Activated CD8-positive, alpha-beta memory T cell treated with anti-CD3 and anti-CD28 coated beads, Interleukin-2, amount 10 ng/mL, durations not matched to agents 7 days and 5 days (primary cell): Measurements from ENCODE around the gene EPAS1. TPM values are rescaled to one million over a fixed set of nuclear protein-coding genes. Genes with fewer than 3 reads are reported as not detected.

ENCODE experiments used
- ATAC-seq: fragments of 150-1000 bp; cut with Tn5 transposase; one replicate; pipeline ENCODE4 v1.10.0; 2021; ENCODE audit warnings: moderate library complexity
- CTCF ChIA-PET: fragments of 350-600 bp; sonication (Branson Sonifier 250); formaldehyde crosslinking; loops from one replicate; lab custom pipeline; 2021; ENCODE audit warnings: antibody characterized with exemption; lab: Charles Lee
- DNase-seq: peaks from one replicate; pipeline ENCODE4 v3.0.0-alpha.2; 2020
- H3K27ac Mint-ChIP-seq: one replicate; pipeline ENCODE4 v1.8.0; 2021; ENCODE audit warnings: mild to moderate bottlenecking, mixed read lengths
- H3K27me3 Mint-ChIP-seq: one replicate; pipeline ENCODE4 v1.8.0; 2021; ENCODE audit warnings: mixed read lengths
- H3K36me3 Mint-ChIP-seq: one replicate; pipeline ENCODE4 v1.8.0; 2021; ENCODE audit warnings: mild to moderate bottlenecking, mixed read lengths
- H3K4me1 Mint-ChIP-seq: one replicate; pipeline ENCODE4 v1.8.0; 2021; ENCODE audit warnings: mixed read lengths
- H3K4me3 Mint-ChIP-seq: one replicate; pipeline ENCODE4 v1.8.0; 2021; ENCODE audit warnings: mild to moderate bottlenecking, moderate library complexity, mixed read lengths
- H3K9me3 Mint-ChIP-seq: one replicate; pipeline ENCODE4 v1.8.0; 2022; ENCODE audit warnings: low read depth, mixed read lengths
- total RNA-seq, 2 experiments: library from RNA; stranded (reverse); gene quantifications; one replicate each; pipeline ENCODE4 v1.2.3, GENCODE V29; 2021

EPAS1 gene
- total RNA-seq, 2 experiments from 2014 or later = 15.6 to 42.5 TPM

DNA sequence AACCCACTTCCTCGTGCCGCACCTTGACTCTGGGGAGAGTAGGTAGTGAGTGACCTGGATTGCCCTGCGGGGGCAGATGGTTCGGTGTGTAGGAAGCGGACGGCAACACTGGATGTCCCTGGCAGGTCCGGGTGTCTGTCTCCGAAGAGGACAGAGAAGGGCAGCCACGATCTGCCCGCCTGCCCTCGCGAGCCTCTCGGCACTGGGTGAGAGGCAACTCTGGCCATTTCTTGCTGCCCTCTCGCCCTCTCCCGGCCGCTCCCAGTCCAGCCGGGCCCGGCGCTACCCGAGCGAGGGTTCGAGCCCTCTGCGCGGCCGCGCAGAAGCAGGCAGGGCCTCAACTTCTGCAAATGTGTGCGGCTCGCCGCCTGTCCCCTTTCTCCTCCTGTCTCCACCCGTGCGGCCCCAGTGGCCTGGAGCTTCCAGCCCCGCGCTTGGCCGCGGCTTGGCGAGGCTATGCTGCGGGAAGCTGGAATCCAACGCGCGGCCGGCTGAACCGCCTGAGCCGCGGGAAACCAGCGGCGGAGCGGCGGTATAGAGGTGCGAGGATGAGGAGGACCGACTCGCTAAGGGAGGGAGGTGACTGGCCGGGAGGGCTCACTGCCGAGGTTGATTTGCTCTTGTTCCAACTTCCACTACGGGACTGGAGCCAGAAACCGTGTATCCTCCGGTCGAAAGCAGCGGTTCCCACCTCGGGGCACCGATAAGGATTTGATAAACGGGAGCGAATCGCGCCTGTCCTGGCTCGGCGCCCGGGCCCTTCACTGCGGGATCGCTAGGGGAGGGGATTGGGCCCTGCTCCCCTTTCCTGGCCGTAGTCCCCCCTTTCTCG is 1.5 kb downstream of the EPAS1 start:
- ATAC-seq = peak; percentile 6
- peaks cover 9% of the 10 kb centered on the region for H3K36me3 Mint-ChIP-seq
- H3K27ac Mint-ChIP-seq = peak overlapping the region; percentile 46
- DNase-seq = peak; percentile 54
- H3K4me3 Mint-ChIP-seq = peak overlapping the region; percentile 83
- CTCF ChIA-PET = interaction anchor here (1.1 to 3.5 kb wide), 4 partner anchors 68 to 236 kb away, joined by 5 to 11 read pairs (median 6); no protein-coding TSS in a partner anchor
- H3K9me3 Mint-ChIP-seq = no peaks in the 10 kb centered on the region
- H3K4me1 Mint-ChIP-seq = peaks cover 47% of the 10 kb centered on the region
- peaks cover 80% of the 10 kb centered on the region for H3K27me3 Mint-ChIP-seq

DNA sequence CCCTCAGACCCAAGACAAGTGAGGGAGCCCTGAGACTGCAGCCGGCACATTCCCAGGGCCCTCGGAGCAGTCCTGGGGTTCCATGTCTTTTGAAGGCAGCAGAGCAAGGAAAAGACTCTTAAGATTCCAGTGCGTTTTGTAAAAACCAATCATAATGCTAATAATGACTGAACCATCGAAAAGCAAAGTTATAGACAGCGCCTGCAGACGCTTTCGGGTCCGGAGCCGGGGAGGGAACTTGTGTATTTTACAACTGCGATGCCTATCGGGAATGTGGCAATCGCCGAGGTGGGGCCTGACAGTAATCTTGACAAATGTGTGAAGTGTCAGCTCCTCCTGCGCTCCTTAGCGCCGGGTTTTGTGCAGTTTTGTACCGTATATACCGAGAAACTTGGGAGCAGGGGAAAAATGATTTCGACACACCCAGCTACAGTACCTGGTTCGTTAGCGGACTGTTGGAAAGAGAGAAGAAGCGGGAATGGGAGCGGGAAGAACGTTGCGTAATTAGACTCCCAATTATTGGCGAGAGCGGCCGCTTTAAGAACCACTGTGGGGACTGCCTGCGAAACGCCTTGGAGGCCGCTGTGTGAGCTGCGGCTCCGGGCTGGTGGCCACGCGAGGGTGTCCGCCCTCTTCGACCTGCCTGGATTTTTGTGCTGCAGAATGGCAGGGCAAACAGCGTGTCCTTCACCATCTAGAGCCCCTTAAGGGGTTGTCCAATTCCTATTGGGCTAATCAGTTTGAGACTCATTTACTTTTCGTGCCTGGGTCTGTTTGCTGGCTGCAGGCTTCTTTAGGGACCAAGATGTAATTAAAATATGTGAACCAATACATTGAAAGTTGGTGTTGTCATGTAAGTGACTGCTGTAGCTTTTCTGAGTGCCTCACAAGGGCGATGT is 2.4 kb downstream of the EPAS1 start:
- H3K9me3 Mint-ChIP-seq = no peaks in the 10 kb centered on the region
- H3K4me1 Mint-ChIP-seq = peaks cover 51% of the 10 kb centered on the region
- CTCF ChIA-PET = interaction anchor here (3.5 kb wide), 1 partner anchor 67 kb away, joined by 11 read pairs; no protein-coding TSS in a partner anchor
- peak overlapping the region; percentile 46 for H3K27ac Mint-ChIP-seq
- ATAC-seq (no peak), DNase-seq (no peak)
- H3K27me3 Mint-ChIP-seq = peaks cover 78% of the 10 kb centered on the region
- H3K4me3 Mint-ChIP-seq = peak overlapping the region; percentile 83
- peaks cover 9% of the 10 kb centered on the region for H3K36me3 Mint-ChIP-seq

DNA sequence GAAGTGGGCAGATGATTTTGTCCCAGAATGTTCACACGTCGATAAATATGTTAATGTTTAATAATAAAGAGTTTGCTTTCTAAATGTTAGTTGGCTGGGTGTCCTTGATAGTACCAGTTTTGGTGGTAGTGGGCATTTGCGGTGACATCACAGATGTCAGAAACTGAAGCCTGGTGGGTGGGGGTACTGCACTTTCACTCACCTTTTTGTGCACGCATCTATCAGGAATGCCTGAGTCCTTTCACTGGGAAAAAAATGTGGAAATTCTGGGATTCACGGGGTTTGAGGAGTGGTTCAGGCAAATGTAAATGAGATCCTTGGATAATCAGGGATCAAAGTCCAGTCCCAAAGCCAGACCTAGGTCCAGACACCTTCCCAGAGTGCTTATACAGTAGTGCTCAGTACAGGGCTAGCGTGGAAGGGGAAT is 3.2 kb downstream of the EPAS1 start:
- H3K9me3 Mint-ChIP-seq = no peaks in the 10 kb centered on the region
- H3K4me1 Mint-ChIP-seq = peaks cover 57% of the 10 kb centered on the region
- H3K27ac Mint-ChIP-seq = no peak overlapping the region
- peaks cover 72% of the 10 kb centered on the region for H3K27me3 Mint-ChIP-seq
- no peak for ATAC-seq
- CTCF ChIA-PET = no interaction called here
- no peak overlapping the region for H3K4me3 Mint-ChIP-seq
- peaks cover 13% of the 10 kb centered on the region for H3K36me3 Mint-ChIP-seq
- no peak for DNase-seq

DNA sequence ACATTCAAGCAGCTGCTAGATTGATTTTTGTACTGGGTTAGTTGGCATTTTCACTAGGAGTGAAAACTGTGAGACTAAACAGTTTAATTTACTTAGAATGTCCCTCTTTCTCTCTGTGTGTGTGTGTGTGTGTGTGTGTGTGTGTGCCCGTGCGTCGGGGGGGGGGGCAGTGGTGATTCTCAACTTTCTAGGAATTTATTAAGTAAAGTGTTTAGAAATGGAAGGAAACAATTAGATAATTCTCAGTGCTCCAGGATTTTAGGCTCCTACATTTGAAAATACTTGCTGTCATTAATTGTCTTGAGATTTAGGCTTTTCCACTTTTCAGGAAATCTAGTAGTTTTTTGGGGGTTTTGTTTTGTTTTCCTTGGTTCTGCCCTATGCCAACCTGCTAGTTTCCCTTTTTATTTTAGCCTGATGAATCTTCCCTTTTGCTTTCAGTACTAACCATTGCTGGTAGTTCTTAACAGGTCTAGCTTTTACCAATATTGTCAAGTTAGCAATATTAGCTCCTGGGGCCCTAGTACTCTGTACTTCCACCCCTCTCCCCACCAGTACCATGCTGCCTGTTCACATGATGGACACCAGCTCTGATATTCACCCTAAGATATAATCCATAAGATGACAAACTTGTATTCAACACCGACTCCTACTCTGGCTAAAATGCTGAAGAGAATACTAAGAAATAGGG is 4.9 kb downstream of the EPAS1 start:
- H3K36me3 Mint-ChIP-seq = peaks cover 13% of the 10 kb centered on the region
- peaks cover 66% of the 10 kb centered on the region for H3K27me3 Mint-ChIP-seq
- CTCF ChIA-PET = interaction anchor here (1.3 to 1.6 kb wide), 3 partner anchors 8 to 60 kb away, joined by 3 to 7 read pairs (median 3); no protein-coding TSS in a partner anchor
- H3K9me3 Mint-ChIP-seq = no peaks in the 10 kb centered on the region
- ATAC-seq = no peak
- no peak overlapping the region for H3K4me3 Mint-ChIP-seq
- H3K27ac Mint-ChIP-seq = no peak overlapping the region
- no peak for DNase-seq
- peaks cover 57% of the 10 kb centered on the region for H3K4me1 Mint-ChIP-seq

DNA sequence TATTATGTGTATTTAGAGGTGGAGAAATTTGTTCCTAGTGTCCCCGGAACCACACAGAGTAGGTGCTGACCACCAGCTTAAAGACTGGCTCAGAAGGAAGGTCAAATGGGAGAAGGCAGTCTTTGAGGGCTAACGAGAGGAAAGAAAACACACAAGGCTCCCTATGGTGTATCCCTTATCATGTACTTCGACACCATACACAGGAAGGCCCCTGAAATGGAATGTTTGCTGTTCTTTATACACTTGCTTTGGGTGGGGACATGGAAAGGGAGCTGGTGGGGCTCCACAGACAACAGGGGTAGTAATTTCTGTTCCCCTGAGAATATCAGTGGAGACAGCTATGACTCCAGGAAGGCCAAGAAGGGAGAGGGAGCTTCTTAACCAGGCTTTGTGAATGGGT is 6.0 kb downstream of the EPAS1 start:
- DNase-seq (no peak), ATAC-seq (no peak)
- Mint-ChIP-seq H3K9me3 (no peaks in the 10 kb centered on the region), H3K4me1 (peaks cover 51% of the 10 kb centered on the region), H3K4me3 (no peak overlapping the region), H3K27me3 (peaks cover 62% of the 10 kb centered on the region), H3K27ac (no peak overlapping the region), H3K36me3 (peaks cover 13% of the 10 kb centered on the region)
- CTCF ChIA-PET = interaction anchor here (1.3 to 1.6 kb wide), 3 partner anchors 9 to 59 kb away, joined by 3 to 7 read pairs (median 3); no protein-coding TSS in a partner anchor

DNA sequence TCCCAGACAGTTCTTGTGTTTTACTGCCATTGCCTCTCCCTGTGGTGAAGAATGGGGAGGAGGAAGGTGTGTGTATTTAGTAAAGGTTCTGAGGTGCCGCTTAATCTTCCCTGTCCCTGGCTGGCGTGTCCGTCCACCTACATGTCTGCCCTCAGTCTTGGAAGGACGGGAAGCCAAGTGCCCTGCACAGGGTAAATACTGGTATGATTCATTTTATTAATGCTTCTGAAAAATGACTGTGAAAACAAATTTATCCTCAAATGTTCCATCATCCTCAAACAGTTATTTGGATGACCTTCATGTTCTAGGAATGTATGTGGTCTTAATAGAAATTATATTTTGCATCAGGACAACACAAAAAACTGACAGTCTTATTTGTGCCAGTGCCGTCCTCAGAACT is 6.6 kb downstream of the EPAS1 start:
- no peak for ATAC-seq
- H3K9me3 Mint-ChIP-seq = no peaks in the 10 kb centered on the region
- H3K4me1 Mint-ChIP-seq = peaks cover 48% of the 10 kb centered on the region
- H3K36me3 Mint-ChIP-seq = peaks cover 13% of the 10 kb centered on the region
- no peak overlapping the region for H3K4me3 Mint-ChIP-seq
- peaks cover 57% of the 10 kb centered on the region for H3K27me3 Mint-ChIP-seq
- H3K27ac Mint-ChIP-seq = no peak overlapping the region
- CTCF ChIA-PET = interaction anchor here (1.6 kb wide), 1 partner anchor 9 kb away, joined by 7 read pairs; no protein-coding TSS in a partner anchor
- no peak for DNase-seq

DNA sequence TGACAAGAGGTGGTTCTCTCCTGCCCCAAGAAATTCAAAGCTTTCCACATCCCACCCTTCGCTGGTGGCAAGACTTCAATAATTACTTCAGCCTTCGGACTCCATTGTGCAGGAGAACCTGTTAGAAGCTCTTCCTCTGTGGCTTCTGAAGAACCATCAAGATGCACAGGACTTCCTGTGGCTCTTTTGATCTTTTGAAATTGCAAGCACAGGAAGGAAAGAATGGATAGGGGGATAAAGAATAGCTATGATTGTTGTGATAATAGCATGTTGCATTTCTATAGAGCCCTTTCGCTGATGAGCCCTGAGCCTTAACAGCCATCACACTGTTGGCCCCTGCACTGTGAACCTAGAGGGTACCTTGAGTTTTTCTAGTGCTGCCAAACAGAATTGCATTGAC is 7.4 kb downstream of the EPAS1 start:
- peaks cover 40% of the 10 kb centered on the region for H3K4me1 Mint-ChIP-seq
- H3K9me3 Mint-ChIP-seq = no peaks in the 10 kb centered on the region
- no peak overlapping the region for H3K27ac Mint-ChIP-seq
- DNase-seq (no peak), ATAC-seq (peak; percentile 61)
- H3K36me3 Mint-ChIP-seq = peaks cover 11% of the 10 kb centered on the region
- CTCF ChIA-PET = interaction anchor here (0.7 to 1.5 kb wide), 5 partner anchors 10 to 293 kb away, joined by 3 to 8 read pairs (median 4); no protein-coding TSS in a partner anchor
- peak overlapping the region; percentile 12 for H3K4me3 Mint-ChIP-seq
- peaks cover 54% of the 10 kb centered on the region for H3K27me3 Mint-ChIP-seq

DNA sequence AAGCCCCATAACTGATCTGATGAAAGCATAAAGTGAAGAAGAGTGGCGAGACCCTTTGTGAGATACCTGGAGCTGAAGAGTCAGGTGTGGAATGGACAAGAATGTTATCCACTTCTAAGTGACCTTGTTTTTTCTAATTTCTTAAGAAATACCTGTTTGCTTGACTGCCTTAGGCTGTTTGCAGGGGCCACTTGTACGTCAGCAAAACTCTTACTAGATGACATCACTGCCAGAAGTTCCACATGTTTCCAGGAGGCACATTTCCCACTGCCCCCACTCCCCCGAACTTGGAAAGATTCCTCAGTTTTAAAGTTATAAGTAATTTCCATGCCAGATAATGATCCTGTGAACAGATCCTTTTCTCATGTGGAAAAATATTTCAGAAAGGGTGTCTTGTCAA is 8.0 kb downstream of the EPAS1 start:
- H3K36me3 Mint-ChIP-seq = peaks cover 9% of the 10 kb centered on the region
- CTCF ChIA-PET = interaction anchor here (1.0 to 1.5 kb wide), 4 partner anchors 10 to 294 kb away, joined by 3 to 8 read pairs (median 4); no protein-coding TSS in a partner anchor
- DNase-seq (no peak), ATAC-seq (no peak)
- peak overlapping the region; percentile 12 for H3K4me3 Mint-ChIP-seq
- peaks cover 48% of the 10 kb centered on the region for H3K27me3 Mint-ChIP-seq
- peaks cover 35% of the 10 kb centered on the region for H3K4me1 Mint-ChIP-seq
- no peak overlapping the region for H3K27ac Mint-ChIP-seq
- H3K9me3 Mint-ChIP-seq = no peaks in the 10 kb centered on the region

DNA sequence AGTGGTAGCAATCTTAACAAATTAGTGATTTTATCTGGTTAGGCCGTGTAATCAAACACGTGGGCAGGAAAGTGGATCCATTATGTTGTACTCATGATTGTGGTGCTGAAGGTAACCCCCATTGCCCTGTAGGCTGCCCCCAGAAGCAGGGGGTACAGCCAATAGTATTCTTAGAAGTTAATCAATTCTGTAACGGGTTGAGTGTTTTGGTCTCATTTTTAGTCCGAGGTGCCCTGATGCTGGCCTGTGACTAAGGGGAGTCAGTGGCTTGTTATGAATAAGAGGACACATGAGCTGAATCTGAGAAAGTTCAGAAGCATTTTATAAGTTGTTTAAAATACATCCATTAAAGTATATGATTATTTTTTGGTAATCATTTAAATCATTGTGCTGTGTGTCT is 8.6 kb downstream of the EPAS1 start:
- Mint-ChIP-seq H3K36me3 (peaks cover 7% of the 10 kb centered on the region), H3K27me3 (peaks cover 43% of the 10 kb centered on the region), H3K9me3 (no peaks in the 10 kb centered on the region), H3K4me3 (no peak overlapping the region), H3K27ac (no peak overlapping the region), H3K4me1 (peaks cover 34% of the 10 kb centered on the region)
- CTCF ChIA-PET = interaction anchor here (1.5 kb wide), 1 partner anchor 11 kb away, joined by 3 read pairs; no protein-coding TSS in a partner anchor
- ATAC-seq (peak; percentile 49), DNase-seq (no peak)

DNA sequence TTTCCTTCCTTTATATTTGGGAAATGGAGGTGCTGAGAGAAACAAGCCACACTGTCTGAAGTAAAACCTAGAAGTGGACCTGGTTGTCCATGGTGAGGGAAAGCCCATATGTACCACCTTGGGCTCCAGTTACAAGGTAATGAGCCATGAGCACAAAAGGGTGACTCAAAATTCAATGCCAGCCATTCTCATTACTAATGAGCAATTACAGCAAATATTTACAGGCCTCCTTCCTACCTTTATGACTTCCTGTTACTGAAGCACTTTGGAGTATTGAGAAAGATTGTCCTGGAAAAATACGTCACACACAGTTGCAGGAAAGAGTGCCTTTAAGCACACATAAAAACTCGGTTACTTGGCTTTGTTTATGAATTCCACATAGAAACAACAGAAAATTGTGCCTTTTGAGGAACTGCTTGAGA is 9.1 kb downstream of the EPAS1 start:
- ATAC-seq = no peak
- H3K4me3 Mint-ChIP-seq = no peak overlapping the region
- DNase-seq = no peak
- CTCF ChIA-PET = no interaction called here
- peaks cover 38% of the 10 kb centered on the region for H3K27me3 Mint-ChIP-seq
- H3K9me3 Mint-ChIP-seq = no peaks in the 10 kb centered on the region
- peaks cover 34% of the 10 kb centered on the region for H3K4me1 Mint-ChIP-seq
- peaks cover 7% of the 10 kb centered on the region for H3K36me3 Mint-ChIP-seq
- H3K27ac Mint-ChIP-seq = no peak overlapping the region

DNA sequence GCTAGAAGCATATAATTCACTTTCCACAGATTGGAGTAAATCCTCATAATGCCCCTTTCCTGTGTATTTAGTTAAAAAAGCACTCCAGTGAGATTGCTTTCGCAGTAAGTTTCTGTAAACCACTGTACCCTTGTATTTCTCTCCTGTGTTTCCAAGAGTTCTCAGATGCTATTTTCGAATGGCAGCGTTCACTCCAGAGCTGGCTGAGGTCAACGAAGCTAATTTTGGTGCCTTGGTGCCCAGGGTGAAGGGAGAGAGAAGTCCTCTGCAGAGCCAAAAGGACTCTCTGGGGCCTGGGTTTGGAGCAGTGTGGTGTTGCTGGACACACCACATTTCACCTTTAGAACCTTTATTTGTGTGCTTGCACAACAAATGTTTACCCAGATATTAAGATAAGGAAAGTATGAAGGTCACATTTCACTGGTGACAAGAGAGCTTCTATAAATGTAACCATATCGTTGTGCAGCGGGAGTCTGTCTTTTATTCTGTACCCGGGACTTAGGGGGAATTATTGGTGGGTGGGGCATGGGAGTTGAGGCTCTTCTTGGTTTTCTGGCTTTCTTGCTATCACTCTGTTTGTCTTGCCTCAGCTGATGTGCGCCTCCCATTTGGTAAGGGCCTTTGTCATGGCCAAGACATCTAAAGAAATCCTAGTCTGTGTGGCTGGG is 9.9 kb downstream of the EPAS1 start:
- no peaks in the 10 kb centered on the region for H3K9me3 Mint-ChIP-seq
- peaks cover 7% of the 10 kb centered on the region for H3K36me3 Mint-ChIP-seq
- CTCF ChIA-PET = interaction anchor here (1.0 kb wide), 1 partner anchor 55 kb away, joined by 3 read pairs; no protein-coding TSS in a partner anchor
- no peak overlapping the region for H3K27ac Mint-ChIP-seq
- ATAC-seq (no peak), DNase-seq (no peak)
- peaks cover 31% of the 10 kb centered on the region for H3K27me3 Mint-ChIP-seq
- no peak overlapping the region for H3K4me3 Mint-ChIP-seq
- H3K4me1 Mint-ChIP-seq = peaks cover 32% of the 10 kb centered on the region

DNA sequence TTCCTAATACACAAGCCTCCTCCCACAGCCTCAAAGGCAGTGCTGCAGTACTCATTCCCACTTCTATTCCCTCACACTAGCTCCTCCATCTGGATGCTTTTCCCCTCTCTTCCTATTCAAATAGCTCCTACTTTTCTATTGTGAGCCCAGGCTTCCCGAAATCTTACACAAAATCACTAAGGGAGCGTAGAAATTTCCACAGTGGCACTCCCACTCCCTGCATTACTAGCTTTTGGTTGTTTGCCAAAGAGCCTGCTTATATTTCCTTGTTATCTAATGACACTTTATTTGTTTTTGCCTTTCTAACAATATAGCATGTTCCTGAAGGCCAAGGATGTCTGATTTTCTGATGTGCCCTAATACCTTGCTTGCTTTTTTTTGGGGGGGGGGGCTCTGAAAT is 10.9 kb downstream of the EPAS1 start:
- Mint-ChIP-seq H3K9me3 (no peaks in the 10 kb centered on the region), H3K4me3 (no peak overlapping the region), H3K4me1 (peaks cover 29% of the 10 kb centered on the region), H3K27ac (no peak overlapping the region), H3K27me3 (peaks cover 25% of the 10 kb centered on the region), H3K36me3 (peaks cover 7% of the 10 kb centered on the region)
- CTCF ChIA-PET = interaction anchor here (1.2 kb wide), 1 partner anchor 11 kb away, joined by 4 read pairs; the partner anchor contains the start of gene EPAS1
- DNase-seq (no peak), ATAC-seq (no peak)
